Measurements from ENCODE around the gene BARX2.

BARX2 gene

DNA sequence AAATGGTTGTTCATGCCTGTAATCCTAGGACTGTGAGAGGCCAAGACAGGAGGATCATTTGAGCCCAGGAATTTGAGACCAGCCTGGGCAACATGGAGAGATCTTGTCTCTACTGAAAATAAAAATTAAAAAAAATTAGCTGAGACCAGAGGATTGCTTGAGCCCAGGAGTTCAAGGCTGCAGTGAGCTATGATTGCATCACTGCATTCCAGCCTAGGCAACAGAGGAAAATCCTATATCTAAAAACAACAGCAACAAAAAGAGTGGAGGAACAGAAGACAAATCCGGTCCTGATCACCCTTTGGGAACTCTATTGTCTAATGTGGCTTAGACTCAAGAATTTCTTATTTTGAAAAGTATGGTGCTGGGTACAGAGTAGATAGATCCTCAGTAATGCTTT, 17.3 kb downstream of the BARX2 start:
- DNase-seq (ENCODE audit: insufficient read length, low spot score) (no peak), FAIRE-seq (no peak)
- TF ChIP-seq PAX5 (IDR thresholded peaks at IDR 0.05; ENCODE audit: insufficient read depth, low read length, severe bottlenecking) (no peak), POLR2AphosphoS5 (IDR thresholded peaks at IDR 0.05; ENCODE audit: low read depth, low read length) (no peak), SPI1 (IDR thresholded peaks at IDR 0.05; ENCODE audit: low read depth, low read length) (no peak), POLR2A (IDR thresholded peaks at IDR 0.05; ENCODE audit: low read depth, low read length) (no peak), POU2F2 (IDR thresholded peaks at IDR 0.05; ENCODE audit: low read depth, low read length) (no peak), TAF1 (IDR thresholded peaks at IDR 0.05; ENCODE audit: low read depth, low read length) (no peak)

DNA sequence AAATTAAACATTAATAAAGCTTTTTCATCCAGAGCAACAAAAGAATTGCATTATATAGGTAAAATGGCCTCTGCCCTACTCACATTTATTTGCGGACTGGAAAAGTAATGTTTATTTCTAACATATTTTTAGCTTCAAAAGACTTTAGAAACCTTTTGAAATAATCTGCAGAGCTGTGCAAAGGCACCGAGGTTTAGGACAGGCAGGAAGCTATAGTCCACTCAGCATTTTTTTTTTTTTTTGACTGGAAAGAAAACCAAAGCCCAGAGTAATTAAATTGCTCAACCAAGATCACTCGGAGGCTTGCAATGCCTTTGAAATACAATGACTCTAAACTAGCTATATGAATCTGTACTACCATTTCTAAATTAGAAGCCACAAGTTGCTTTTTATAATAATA, 19.1 kb downstream of the BARX2 start:
- DNase-seq (ENCODE audit: insufficient read length, low spot score), result no peak
- TF ChIP-seq PAX5 (IDR thresholded peaks at IDR 0.05; ENCODE audit: insufficient read depth, low read length, severe bottlenecking) (no peak), POLR2A (IDR thresholded peaks at IDR 0.05; ENCODE audit: low read depth, low read length) (no peak), POLR2AphosphoS5 (IDR thresholded peaks at IDR 0.05; ENCODE audit: low read depth, low read length) (no peak), POU2F2 (IDR thresholded peaks at IDR 0.05; ENCODE audit: low read depth, low read length) (no peak), SPI1 (IDR thresholded peaks at IDR 0.05; ENCODE audit: low read depth, low read length) (no peak), TAF1 (IDR thresholded peaks at IDR 0.05; ENCODE audit: low read depth, low read length) (no peak)
- no peak for FAIRE-seq

DNA sequence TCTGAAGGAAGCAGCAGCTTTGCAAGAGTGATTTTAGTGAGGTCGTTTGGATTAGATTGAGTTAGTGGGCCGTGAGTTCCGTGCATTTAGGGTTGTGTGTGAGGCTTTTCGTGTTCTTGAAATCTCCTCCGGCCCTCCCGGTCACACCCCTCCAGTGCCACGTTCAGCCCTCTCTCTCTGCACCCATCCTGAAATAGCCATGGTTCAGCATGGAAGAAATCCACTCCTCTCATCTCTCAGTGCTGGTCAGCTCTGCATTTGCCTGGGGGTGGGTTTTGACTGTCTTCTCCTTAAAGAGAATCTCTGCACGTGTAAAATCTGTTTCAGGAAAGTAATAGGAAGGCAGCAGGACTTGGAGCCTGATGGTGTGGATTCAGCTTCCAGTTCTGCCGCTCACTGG, 19.8 kb downstream of the BARX2 start:
- TF ChIP-seq POLR2A (IDR thresholded peaks at IDR 0.05; ENCODE audit: low read depth, low read length), result no peak
- no peak for TF ChIP-seq SPI1 (IDR thresholded peaks at IDR 0.05; ENCODE audit: low read depth, low read length)
- TF ChIP-seq POLR2AphosphoS5 (IDR thresholded peaks at IDR 0.05; ENCODE audit: low read depth, low read length), result no peak
- TF ChIP-seq TAF1 (IDR thresholded peaks at IDR 0.05; ENCODE audit: low read depth, low read length), result no peak
- TF ChIP-seq PAX5 (IDR thresholded peaks at IDR 0.05; ENCODE audit: insufficient read depth, low read length, severe bottlenecking), result no peak
- TF ChIP-seq POU2F2 (IDR thresholded peaks at IDR 0.05; ENCODE audit: low read depth, low read length), result no peak
- DNase-seq (ENCODE audit: insufficient read length, low spot score) (no peak), FAIRE-seq (no peak)

DNA sequence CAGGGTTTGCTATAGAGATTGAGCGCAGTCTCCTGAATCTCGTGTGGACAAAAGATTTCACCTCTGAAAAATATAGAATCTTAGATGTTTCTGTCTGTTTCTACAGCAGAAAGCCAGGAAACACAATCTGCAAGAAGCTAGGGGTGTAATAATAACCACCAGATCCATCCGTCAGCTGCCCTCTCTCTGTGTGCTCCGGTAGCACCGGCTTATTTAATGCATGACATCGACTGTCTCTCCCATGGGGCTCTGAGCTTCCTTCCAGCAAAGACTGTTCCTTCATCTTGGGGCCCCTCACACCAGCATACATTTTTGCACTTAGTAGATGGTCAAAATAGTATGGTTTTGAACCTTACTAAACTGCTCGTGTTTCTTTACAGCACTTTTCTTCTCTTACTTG, 20.2 kb downstream of the BARX2 start:
- DNase-seq (ENCODE audit: insufficient read length, low spot score) (no peak), FAIRE-seq (no peak)
- no peak for TF ChIP-seq SPI1 (IDR thresholded peaks at IDR 0.05; ENCODE audit: low read depth, low read length)

DNA sequence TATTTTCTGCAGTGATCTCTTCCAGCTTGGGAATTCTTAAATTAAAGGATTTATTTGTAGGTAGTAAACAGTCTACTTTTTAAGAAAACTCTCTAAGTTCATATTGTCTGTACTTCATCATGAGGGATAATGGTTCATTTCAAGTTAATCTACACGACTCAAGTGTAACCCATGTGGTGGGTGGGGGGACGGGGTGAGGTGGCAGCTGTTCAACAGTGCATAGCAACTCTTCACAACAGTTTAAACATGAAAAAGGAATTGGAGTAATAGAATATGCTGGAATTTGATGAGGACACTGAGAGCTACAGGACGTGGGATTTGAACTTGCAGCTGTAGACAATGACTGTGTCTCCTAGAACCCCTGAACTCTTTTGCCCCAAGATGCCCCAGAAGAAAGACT, 20.8 kb downstream of the BARX2 start:
- DNase-seq (ENCODE audit: insufficient read length, low spot score) (no peak), FAIRE-seq (no peak)
- TF ChIP-seq POLR2AphosphoS5 (IDR thresholded peaks at IDR 0.05; ENCODE audit: low read depth, low read length) (no peak), POLR2A (IDR thresholded peaks at IDR 0.05; ENCODE audit: low read depth, low read length) (no peak), PAX5 (IDR thresholded peaks at IDR 0.05; ENCODE audit: insufficient read depth, low read length, severe bottlenecking) (no peak), SPI1 (IDR thresholded peaks at IDR 0.05; ENCODE audit: low read depth, low read length) (no peak), TAF1 (IDR thresholded peaks at IDR 0.05; ENCODE audit: low read depth, low read length) (no peak), POU2F2 (IDR thresholded peaks at IDR 0.05; ENCODE audit: low read depth, low read length) (no peak)

DNA sequence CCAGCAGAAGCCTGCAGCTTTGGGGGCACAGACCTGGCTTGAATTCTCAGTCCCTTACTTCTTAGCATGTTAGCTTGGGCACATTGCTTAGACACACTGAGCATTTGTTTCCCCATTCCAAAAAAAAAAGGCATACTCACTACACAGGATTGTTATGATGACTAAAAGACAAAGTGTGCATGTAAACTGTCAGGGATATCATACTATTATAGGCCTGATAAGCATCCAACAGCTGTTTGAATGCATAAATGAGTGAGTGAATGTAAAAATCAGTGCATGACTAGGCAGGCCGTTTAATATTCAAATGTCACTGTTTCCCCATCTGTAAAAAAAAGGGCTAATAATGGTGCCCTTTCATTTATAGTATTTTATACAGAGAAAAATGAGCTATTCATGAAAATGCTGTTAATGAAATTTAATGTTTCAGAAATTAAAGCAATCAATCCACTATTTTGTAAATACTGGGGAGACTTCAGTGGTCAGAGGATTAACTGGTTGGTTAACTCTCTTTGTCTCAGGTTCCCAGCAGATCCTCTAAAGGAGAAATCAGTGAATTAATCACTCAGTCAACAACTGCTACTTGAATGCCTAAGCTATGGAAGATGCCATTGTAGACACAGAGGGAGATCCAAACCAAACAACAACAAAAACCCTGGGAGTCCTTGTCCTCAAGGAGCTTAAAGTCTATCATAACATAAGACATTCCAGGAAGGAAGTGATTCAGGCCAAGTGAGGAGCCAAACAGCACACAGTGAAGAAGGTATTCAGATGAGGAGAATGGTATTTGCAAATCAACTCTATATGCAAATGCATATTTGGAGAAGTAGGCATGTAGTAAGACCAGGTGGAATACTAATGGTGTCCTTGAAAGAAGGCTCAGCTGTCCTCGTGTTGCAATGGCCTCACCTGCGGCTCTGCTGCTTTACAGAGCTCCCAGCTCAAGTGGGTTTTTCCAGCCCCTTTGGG, 26.8 kb downstream of the BARX2 start:
- no peak for TF ChIP-seq TAF1 (IDR thresholded peaks at IDR 0.05; ENCODE audit: low read depth, low read length)
- TF ChIP-seq SPI1 (IDR thresholded peaks at IDR 0.05; ENCODE audit: low read depth, low read length), result no peak
- no peak for TF ChIP-seq POLR2A (IDR thresholded peaks at IDR 0.05; ENCODE audit: low read depth, low read length)
- TF ChIP-seq POLR2AphosphoS5 (IDR thresholded peaks at IDR 0.05; ENCODE audit: low read depth, low read length), result no peak
- no peak for TF ChIP-seq POU2F2 (IDR thresholded peaks at IDR 0.05; ENCODE audit: low read depth, low read length)
- no peak for TF ChIP-seq PAX5 (IDR thresholded peaks at IDR 0.05; ENCODE audit: insufficient read depth, low read length, severe bottlenecking)
- DNase-seq (ENCODE audit: insufficient read length, low spot score) (no peak), FAIRE-seq (no peak)

DNA sequence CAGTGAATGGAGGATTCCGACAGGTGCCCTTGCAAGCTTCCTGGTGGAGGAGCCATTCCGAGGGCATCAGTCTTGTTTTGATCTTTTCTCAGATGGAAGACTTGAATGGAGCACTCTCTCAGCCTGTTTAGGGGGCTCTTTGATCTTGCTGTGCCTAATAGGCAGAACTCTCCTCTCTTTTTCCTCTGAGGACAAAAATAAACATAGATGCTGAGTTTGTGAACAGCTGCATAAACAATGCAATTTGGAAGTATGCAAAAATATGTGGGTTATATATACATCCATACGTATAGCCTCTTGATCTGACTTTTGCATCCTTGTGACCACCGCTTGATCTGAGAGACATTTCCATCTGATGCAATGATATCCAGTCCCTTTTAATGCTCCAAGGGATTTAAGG, 29.1 kb downstream of the BARX2 start:
- TF ChIP-seq TAF1 (IDR thresholded peaks at IDR 0.05; ENCODE audit: low read depth, low read length) (no peak), PAX5 (IDR thresholded peaks at IDR 0.05; ENCODE audit: insufficient read depth, low read length, severe bottlenecking) (no peak), POU2F2 (IDR thresholded peaks at IDR 0.05; ENCODE audit: low read depth, low read length) (no peak), POLR2AphosphoS5 (IDR thresholded peaks at IDR 0.05; ENCODE audit: low read depth, low read length) (no peak), POLR2A (IDR thresholded peaks at IDR 0.05; ENCODE audit: low read depth, low read length) (no peak), SPI1 (IDR thresholded peaks at IDR 0.05; ENCODE audit: low read depth, low read length) (no peak)
- FAIRE-seq, result no peak

DNA sequence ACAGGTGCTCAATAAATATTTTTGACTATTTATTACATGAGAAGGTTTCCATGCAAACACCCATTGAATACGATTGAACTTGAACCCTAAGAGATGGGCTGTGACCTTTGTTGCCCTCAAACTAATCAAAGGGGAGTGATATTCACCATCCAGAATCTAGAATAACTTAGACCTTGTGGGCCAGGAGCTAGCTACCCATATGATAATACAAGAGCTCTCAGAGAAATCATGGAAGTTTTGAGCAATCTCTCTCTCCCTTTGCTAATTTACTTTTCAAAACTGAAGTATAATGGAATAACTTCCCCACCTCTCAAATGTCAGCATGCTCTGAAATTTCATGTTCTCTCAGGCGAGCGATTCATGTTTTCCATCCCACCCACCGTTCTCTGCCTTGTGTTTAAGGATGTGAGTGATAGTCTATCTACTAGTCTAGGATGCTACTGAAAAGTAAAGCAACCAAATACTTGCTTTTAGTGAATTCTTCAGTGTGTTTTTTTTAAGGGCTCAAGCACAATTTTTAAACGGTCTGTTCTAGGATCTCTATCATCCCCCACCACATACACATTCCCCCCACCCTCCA, 33.3 kb downstream of the BARX2 start:
- TF ChIP-seq SPI1 (IDR thresholded peaks at IDR 0.05; ENCODE audit: low read depth, low read length), result no peak
- no peak for TF ChIP-seq POLR2A (IDR thresholded peaks at IDR 0.05; ENCODE audit: low read depth, low read length)
- TF ChIP-seq PAX5 (IDR thresholded peaks at IDR 0.05; ENCODE audit: insufficient read depth, low read length, severe bottlenecking), result no peak
- no peak for TF ChIP-seq TAF1 (IDR thresholded peaks at IDR 0.05; ENCODE audit: low read depth, low read length)
- TF ChIP-seq POU2F2 (IDR thresholded peaks at IDR 0.05; ENCODE audit: low read depth, low read length), result no peak
- no peak for TF ChIP-seq POLR2AphosphoS5 (IDR thresholded peaks at IDR 0.05; ENCODE audit: low read depth, low read length)
- DNase-seq (ENCODE audit: insufficient read length, low spot score), result no peak
- FAIRE-seq, result no peak

More for the DNA sequence above, 29.1 kb downstream of the BARX2 start:
- no peak for DNase-seq (ENCODE audit: insufficient read length, low spot score)

DNA sequence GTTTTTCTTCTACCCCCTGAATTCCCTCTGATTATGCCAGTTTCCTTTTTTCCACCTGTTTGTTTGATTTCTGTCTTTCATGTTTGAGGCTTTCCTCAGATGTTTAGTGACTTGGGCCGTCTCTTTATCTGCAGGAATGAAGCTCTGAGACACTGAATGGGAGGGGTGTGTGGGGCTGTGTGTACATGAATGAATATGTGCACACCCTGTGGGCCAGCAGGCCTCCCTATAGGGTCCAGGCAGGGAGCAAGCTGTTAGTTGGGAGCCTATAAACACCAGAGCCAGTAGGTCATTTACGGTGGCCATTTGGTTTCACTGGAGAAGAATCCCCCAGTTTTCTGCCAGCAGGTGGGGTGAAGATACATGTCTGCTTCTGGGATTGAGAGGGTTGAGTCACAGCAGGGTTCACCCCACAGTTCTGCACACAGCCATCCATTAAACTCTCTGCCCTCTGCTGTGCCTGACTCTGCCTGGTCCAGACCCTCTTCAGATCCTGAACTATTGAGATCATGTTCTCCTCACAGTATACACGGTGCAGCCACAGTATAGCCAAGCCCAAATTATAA, 34.8 kb downstream of the BARX2 start:
- FAIRE-seq (no peak), DNase-seq (ENCODE audit: insufficient read length, low spot score) (no peak)
- TF ChIP-seq TAF1 (IDR thresholded peaks at IDR 0.05; ENCODE audit: low read depth, low read length), result no peak
- TF ChIP-seq PAX5 (IDR thresholded peaks at IDR 0.05; ENCODE audit: insufficient read depth, low read length, severe bottlenecking), result no peak
- no peak for TF ChIP-seq POLR2AphosphoS5 (IDR thresholded peaks at IDR 0.05; ENCODE audit: low read depth, low read length)
- TF ChIP-seq POLR2A (IDR thresholded peaks at IDR 0.05; ENCODE audit: low read depth, low read length), result no peak
- TF ChIP-seq SPI1 (IDR thresholded peaks at IDR 0.05; ENCODE audit: low read depth, low read length), result no peak
- TF ChIP-seq POU2F2 (IDR thresholded peaks at IDR 0.05; ENCODE audit: low read depth, low read length), result no peak

Measured in GM12891 (cell line).